C4-2B (cell line): Measurements from ENCODE around the gene SIX1.

ENCODE experiments used
- ZFX ChIP-seq: fragments of 450-650 bp; IDR thresholded peaks from 2 replicates; pipeline ENCODE4 v1.6.1; 2017
- TF ChIP-seq, protein P1 (sequence below): fragments of 450-650 bp; conservative IDR thresholded peaks from 2 replicates; pipeline ENCODE4 v1.5.1; 2017; ENCODE audit warnings: mild to moderate bottlenecking

DNA sequence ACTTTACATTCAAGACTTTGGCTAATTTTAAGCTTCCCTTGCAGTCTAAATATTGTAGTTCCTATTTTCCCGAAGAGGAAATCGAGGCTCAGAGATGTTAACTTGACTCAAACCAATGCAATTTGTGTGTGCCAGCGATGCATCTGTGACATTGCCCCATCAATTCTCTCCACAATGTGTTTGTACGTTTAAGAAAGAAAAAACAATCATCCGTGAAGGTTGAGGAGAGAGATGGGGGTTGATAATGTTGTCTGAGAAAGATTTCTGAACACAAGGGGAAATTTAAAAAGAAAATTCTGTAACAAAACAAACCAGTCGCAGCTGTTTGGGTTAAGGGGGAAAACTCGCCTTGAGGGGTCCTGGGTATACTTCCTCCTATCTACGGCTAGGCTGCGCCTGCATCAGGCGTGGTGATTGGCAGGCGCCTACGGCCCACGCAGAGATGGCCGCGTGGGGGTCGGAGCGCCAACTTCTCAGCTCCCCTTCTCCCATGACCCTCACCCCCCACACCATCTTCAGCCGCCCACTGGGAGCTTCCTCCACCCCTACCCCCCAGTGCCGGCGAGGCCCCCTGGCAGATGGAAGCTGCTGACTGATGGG is 12.3 kb downstream of the SIX1 start:
- TF ChIP-seq, protein P1, sequence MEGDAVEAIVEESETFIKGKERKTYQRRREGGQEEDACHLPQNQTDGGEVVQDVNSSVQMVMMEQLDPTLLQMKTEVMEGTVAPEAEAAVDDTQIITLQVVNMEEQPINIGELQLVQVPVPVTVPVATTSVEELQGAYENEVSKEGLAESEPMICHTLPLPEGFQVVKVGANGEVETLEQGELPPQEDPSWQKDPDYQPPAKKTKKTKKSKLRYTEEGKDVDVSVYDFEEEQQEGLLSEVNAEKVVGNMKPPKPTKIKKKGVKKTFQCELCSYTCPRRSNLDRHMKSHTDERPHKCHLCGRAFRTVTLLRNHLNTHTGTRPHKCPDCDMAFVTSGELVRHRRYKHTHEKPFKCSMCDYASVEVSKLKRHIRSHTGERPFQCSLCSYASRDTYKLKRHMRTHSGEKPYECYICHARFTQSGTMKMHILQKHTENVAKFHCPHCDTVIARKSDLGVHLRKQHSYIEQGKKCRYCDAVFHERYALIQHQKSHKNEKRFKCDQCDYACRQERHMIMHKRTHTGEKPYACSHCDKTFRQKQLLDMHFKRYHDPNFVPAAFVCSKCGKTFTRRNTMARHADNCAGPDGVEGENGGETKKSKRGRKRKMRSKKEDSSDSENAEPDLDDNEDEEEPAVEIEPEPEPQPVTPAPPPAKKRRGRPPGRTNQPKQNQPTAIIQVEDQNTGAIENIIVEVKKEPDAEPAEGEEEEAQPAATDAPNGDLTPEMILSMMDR: no peak
- TF ChIP-seq ZFX: no peak
